Measurements from ENCODE around the gene DDX59.
"Not testable (repeated sequence)": the region's sequence is repeated elsewhere in the genome, so short reads cannot be mapped to it uniquely, and the experiment has no call there.

Gene DDX59

GRCh38 chr1:200670242-200671118, 773 bp upstream of the DDX59 start:
- no peak for DNase-seq

GRCh38 chr1:200668514-200669313, 993 bp downstream of the DDX59 start:
- DNase-seq = no peak

- DNase-seq = no peak
These were observed 3.4 kb downstream of the DDX59 start for GRCh38 chr1:200666309-200666708.

- DNase-seq = no peak
These were observed 3.8 kb downstream of the DDX59 start for GRCh38 chr1:200665861-200666260.

GRCh38 chr1:200660719-200661118, 9.0 kb downstream of the DDX59 start:
- no peak for DNase-seq

- DNase-seq = no peak
These were observed 10.4 kb downstream of the DDX59 start for GRCh38 chr1:200659269-200659668.

- DNase-seq = no peak
These were observed 11.5 kb downstream of the DDX59 start for GRCh38 chr1:200658037-200658818.

- no peak for DNase-seq
These were observed 15.0 kb downstream of the DDX59 start for GRCh38 chr1:200654660-200655059.

GRCh38 chr1:200653022-200653462, 16.7 kb downstream of the DDX59 start:
- DNase-seq = no peak

- no peak for DNase-seq
These were observed 17.3 kb downstream of the DDX59 start for GRCh38 chr1:200652378-200652777.

- no peak for DNase-seq
These were observed 23.2 kb downstream of the DDX59 start for GRCh38 chr1:200646515-200646914.

GRCh38 chr1:200644021-200644420, 25.7 kb downstream of the DDX59 start:
- no peak for DNase-seq

GRCh38 chr1:200642481-200642880, 27.2 kb downstream of the DDX59 start:
- no peak for DNase-seq

GRCh38 chr1:200640963-200641401, 28.7 kb downstream of the DDX59 start:
- DNase-seq = no peak

GRCh38 chr1:200640373-200640962, 29.2 kb downstream of the DDX59 start:
- no peak for DNase-seq

GRCh38 chr1:200638073-200638472, 31.6 kb downstream of the DDX59 start:
- DNase-seq = no peak

- no peak for DNase-seq
These were observed 33.0 kb downstream of the DDX59 start for GRCh38 chr1:200636681-200637080.

- no peak for DNase-seq
These were observed 35.2 kb downstream of the DDX59 start for GRCh38 chr1:200634261-200635122.

GRCh38 chr1:200631375-200631774, 38.3 kb downstream of the DDX59 start:
- DNase-seq = no peak

GRCh38 chr1:200630515-200630899, 39.2 kb downstream of the DDX59 start:
- DNase-seq = not testable (repeated sequence)

- DNase-seq = no peak
These were observed 39.7 kb downstream of the DDX59 start for GRCh38 chr1:200629876-200630514.
